Transverse colon (tissue), 4 donors: Measurements from ENCODE around the gene TMEM150B.
"Not testable (repeated sequence)": the region's sequence is repeated elsewhere in the genome, so short reads cannot be mapped to it uniquely, and the experiment has no call there.

ENCODE experiments used
- POLR2A ChIP-seq: fragments of 450-650 bp; IDR thresholded peaks from one replicate; pipeline ENCODE4 v1.6.1; 2016; ENCODE audit warnings: antibody characterized with exemption, mild to moderate bottlenecking, moderate library complexity
- POLR2AphosphoS5 ChIP-seq, 3 donors: sonication (generic); formaldehyde crosslinking; IDR thresholded peaks; one replicate each; pipeline ENCODE4 v1.6.1; 2016; ENCODE audit warnings: antibody characterized with exemption in 3 of 3
- TF ChIP-seq, protein P1 (sequence below), 5 experiments: fragments of 200-600 bp in 3 of 5; fragments of 450-650 bp in 2 of 5; sonication (generic) in 3 of 5; IDR thresholded peaks; 1 replicate in 2 of 5; 2 replicates in 3 of 5; pipeline ENCODE4 v1.5.1; 2016 to 2017; ENCODE audit warnings: antibody characterized with exemption in 5 of 5, inconsistent platforms in 3 of 5, mild to moderate bottlenecking in 2 of 5, moderate library complexity in 1 of 5

DNA sequence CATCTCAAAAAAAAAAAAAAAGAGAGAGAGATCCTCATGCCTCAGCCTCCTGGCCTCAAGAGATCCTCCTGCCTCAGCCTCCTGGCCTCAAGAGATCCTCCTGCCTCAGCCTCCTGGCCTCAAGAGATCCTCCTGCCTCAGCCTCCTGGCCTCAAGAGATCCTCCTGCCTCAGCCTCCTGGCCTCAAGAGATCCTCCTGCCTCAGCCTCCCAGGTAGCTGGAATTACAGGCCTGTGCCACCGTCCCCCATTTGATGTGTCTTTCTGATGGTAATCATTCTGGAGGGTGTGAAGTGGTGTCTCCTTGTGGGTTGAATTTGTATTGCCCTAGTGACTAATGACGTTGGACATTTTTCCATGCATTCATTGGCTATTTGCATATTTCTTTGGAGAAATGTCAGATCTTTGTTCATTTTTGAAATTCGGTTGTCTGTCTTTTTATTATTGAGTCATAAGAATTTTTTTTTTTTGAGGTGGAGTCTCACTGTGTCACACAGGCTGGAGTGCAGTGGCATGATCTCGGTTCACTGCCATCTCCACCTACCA, 3.7 kb upstream of the TMEM150B start:
- TF ChIP-seq POLR2A; POLR2AphosphoS5 (IDR thresholded peaks at IDR 0.05): not testable (repeated sequence)
- TF ChIP-seq, protein P1, sequence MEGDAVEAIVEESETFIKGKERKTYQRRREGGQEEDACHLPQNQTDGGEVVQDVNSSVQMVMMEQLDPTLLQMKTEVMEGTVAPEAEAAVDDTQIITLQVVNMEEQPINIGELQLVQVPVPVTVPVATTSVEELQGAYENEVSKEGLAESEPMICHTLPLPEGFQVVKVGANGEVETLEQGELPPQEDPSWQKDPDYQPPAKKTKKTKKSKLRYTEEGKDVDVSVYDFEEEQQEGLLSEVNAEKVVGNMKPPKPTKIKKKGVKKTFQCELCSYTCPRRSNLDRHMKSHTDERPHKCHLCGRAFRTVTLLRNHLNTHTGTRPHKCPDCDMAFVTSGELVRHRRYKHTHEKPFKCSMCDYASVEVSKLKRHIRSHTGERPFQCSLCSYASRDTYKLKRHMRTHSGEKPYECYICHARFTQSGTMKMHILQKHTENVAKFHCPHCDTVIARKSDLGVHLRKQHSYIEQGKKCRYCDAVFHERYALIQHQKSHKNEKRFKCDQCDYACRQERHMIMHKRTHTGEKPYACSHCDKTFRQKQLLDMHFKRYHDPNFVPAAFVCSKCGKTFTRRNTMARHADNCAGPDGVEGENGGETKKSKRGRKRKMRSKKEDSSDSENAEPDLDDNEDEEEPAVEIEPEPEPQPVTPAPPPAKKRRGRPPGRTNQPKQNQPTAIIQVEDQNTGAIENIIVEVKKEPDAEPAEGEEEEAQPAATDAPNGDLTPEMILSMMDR (IDR thresholded peaks at IDR 0.05), result not testable (repeated sequence)
